ENCODE results near the gene CMTR2. TPM values are rescaled to one million over a fixed set of nuclear protein-coding genes. Genes with fewer than 3 reads are reported as not detected.
"Not testable (repeated sequence)": the region's sequence is repeated elsewhere in the genome, so short reads cannot be mapped to it uniquely, and the experiment has no call there.

Gene CMTR2, protein sequence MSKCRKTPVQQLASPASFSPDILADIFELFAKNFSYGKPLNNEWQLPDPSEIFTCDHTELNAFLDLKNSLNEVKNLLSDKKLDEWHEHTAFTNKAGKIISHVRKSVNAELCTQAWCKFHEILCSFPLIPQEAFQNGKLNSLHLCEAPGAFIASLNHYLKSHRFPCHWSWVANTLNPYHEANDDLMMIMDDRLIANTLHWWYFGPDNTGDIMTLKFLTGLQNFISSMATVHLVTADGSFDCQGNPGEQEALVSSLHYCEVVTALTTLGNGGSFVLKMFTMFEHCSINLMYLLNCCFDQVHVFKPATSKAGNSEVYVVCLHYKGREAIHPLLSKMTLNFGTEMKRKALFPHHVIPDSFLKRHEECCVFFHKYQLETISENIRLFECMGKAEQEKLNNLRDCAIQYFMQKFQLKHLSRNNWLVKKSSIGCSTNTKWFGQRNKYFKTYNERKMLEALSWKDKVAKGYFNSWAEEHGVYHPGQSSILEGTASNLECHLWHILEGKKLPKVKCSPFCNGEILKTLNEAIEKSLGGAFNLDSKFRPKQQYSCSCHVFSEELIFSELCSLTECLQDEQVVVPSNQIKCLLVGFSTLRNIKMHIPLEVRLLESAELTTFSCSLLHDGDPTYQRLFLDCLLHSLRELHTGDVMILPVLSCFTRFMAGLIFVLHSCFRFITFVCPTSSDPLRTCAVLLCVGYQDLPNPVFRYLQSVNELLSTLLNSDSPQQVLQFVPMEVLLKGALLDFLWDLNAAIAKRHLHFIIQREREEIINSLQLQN
- 12.6 and 18.0 TPM in 2 replicates for total RNA-seq (2014; rRNA removed; shearing (Covaris generic); ENCODE audit: low replicate concordance)

GRCh38 chr16:71288890-71289731 is at the start of gene CMTR2:
Gene CMTR2, minus strand, starts transcription at chr16:71289402. Its CDS starts 3,482 bp downstream, at chr16:71285920.
- H3K36me3 ChIP-seq = peaks cover 9% of the 10 kb centered on the region
- no peaks in the 10 kb centered on the region for H3K9me3 ChIP-seq
- H3K4me3 ChIP-seq = peak within 1 kb of the TSS; percentile 81
- DNase-seq = peak; percentile 93
- no peaks in the 10 kb centered on the region for H3K27me3 ChIP-seq

GRCh38 chr16:71338632-71339031 is 49.4 kb upstream of the CMTR2 start:
- no peak for DNase-seq
- no peaks in the 10 kb centered on the region for H3K9me3 ChIP-seq
- H3K27me3 ChIP-seq = no peaks in the 10 kb centered on the region
- H3K4me3 ChIP-seq = no peak overlapping the region
- H3K36me3 ChIP-seq = no peaks in the 10 kb centered on the region

GRCh38 chr16:71338193-71338592 is 49.0 kb upstream of the CMTR2 start:
- Histone ChIP-seq H3K4me3 (no peak overlapping the region), H3K36me3 (no peaks in the 10 kb centered on the region), H3K9me3 (no peaks in the 10 kb centered on the region), H3K27me3 (no peaks in the 10 kb centered on the region)
- peak; percentile 25 for DNase-seq

DNA sequence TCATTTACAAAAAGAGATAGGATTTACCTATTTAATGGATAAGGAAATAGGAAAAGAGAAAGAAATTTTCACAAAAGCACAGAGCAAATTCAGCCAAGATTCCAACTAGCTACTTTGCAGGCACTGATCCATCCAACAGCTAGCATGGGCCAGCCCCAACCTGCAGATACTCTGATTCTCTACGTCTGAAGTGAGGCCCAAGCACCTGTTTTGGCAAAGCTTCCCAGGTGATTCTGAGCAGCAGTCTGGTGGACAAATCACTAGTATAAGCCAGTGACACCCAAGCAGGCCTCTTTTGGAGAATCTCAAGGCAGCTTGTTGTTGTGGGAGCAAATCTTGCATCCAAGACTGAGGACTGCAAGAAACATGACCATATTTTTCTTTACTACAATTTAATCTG is 48.4 kb upstream of the CMTR2 start:
- Histone ChIP-seq H3K9me3 (no peaks in the 10 kb centered on the region), H3K36me3 (no peaks in the 10 kb centered on the region), H3K27me3 (no peaks in the 10 kb centered on the region), H3K4me3 (no peak overlapping the region)
- DNase-seq = no peak

DNA sequence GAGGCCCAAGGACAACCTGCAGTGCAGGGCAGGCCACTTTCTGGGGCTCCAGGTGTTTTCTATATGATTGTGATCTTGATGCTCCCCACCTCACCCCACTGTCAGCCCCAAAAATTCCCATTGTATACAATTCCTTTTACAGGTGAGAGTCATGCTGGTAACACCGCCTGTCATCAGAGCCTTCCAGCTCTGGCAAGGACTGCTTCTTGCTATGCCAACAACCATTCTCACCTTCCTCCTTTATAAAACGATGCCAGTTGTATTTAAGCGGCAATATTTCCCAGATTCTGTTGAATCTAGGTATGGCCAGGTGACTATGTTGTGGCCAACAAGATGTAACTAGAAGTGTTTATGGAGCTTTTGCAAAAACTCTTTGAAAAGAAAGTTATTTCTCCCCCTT is 38.9 kb upstream of the CMTR2 start:
- no peaks in the 10 kb centered on the region for H3K9me3 ChIP-seq
- no peak for DNase-seq
- H3K4me3 ChIP-seq = no peak overlapping the region
- no peaks in the 10 kb centered on the region for H3K27me3 ChIP-seq
- no peaks in the 10 kb centered on the region for H3K36me3 ChIP-seq

DNA sequence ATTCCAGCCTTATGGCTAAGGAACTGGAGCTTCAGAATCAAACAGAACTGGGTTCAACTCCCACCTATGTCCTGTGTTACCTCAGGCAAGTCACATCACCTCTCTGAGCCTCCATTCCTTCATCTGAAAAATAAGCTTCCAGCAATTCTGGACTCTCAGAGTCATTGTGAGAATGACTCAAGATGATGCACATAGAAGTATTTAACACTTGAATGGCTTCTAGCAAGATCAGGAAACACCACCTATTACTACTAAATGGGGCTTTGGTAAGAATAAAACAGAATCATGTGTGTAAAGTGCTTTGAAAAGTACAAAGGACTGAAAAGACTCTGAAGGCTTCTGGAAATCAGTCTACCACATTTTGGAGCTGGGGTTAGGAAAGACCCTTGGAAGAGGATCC is 38.5 kb upstream of the CMTR2 start:
- no peak for DNase-seq
- no peaks in the 10 kb centered on the region for H3K27me3 ChIP-seq
- no peak overlapping the region for H3K4me3 ChIP-seq
- H3K36me3 ChIP-seq = no peaks in the 10 kb centered on the region
- H3K9me3 ChIP-seq = no peaks in the 10 kb centered on the region

DNA sequence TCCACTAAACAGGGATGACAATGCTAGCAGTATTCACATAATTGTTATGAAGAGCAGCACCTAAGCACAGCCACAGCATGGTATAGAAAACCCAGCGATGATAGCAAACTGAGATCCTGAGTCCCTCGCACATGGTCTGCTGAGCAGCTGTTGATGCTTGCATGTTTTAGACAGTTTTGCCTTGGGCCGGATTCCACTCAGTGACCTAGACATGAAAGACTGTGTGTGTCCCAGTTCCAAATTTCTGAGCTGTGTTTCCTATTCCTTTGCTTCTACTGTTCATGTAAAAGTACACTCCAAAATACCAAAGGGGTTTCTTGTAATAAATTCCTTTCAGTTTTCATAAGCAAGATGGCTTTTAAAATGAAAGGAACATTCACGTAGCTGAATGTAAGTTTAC is 30.8 kb upstream of the CMTR2 start:
- no peaks in the 10 kb centered on the region for H3K27me3 ChIP-seq
- H3K9me3 ChIP-seq = no peaks in the 10 kb centered on the region
- DNase-seq = no peak
- no peaks in the 10 kb centered on the region for H3K36me3 ChIP-seq
- no peak overlapping the region for H3K4me3 ChIP-seq

DNA sequence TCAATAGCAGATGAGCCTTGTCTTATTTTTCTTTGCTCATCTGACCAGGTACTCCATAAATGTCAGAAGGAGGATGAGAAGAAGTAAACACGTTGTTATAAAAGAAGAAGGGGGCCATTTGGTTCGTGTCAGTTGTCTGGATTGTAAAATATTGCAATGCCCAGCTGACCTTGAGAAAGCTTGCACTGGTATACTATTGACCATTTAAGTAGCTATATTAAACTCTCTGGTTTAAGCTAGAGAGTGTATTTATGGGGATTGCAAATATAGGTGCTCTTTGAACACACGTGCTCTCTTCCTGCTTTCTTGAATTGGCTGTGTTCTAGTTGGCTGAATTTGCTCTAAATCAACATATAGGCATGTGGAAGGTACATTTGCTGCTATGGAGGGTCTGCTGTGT is 26.1 kb upstream of the CMTR2 start:
- Histone ChIP-seq H3K9me3 (no peaks in the 10 kb centered on the region), H3K27me3 (no peaks in the 10 kb centered on the region), H3K4me3 (no peak overlapping the region), H3K36me3 (no peaks in the 10 kb centered on the region)
- DNase-seq = no peak

DNA sequence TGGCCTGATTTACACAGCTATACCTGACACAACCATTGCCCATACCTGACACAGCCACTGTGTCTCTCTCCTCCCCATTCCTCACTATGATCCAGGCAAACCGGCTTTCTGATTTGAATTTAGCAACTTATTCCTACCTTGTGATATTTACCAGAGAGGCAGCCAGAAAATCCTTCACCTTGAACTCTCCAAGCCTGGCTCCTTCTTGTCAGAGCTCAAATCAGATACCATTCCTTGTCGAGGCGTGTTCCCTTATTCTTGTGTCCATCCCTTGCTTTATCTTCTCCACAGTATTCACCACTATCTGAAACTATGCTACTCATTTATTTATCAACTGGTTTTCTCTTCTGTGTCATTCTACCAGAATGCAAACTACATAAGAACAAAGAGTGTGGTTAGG is 24.4 kb upstream of the CMTR2 start:
- DNase-seq, H3K9me3 ChIP-seq, H3K4me3 ChIP-seq, H3K27me3 ChIP-seq, H3K36me3 ChIP-seq: not testable (repeated sequence)

- DNase-seq = no peak
- H3K27me3 ChIP-seq = no peaks in the 10 kb centered on the region
- no peak overlapping the region for H3K4me3 ChIP-seq
- H3K36me3 ChIP-seq = no peaks in the 10 kb centered on the region
- H3K9me3 ChIP-seq = no peaks in the 10 kb centered on the region
These were observed 22.5 kb upstream of the CMTR2 start for GRCh38 chr16:71311553-71312158.

DNA sequence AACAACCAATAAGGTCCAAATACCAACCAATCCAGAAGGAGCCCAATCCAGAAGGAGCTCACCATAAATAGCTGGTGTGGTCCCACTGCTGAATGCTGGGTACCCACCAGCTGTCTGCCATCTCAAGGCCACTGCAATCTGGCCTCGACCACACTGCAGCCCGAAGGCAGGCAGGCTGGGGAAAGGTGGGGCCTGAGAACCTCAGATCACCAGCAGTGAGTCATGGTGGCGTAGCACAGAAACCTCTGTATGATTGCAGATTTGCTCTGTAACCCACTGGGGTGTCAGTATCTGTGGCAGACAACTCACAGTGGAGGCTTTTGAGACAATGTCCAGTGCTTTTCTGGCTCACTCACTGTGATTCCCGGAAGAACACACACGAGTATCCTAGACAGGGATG is 14.7 kb upstream of the CMTR2 start:
- Histone ChIP-seq H3K9me3 (no peaks in the 10 kb centered on the region), H3K27me3 (no peaks in the 10 kb centered on the region), H3K4me3 (no peak overlapping the region), H3K36me3 (no peaks in the 10 kb centered on the region)
- no peak for DNase-seq

- DNase-seq = peak; percentile 1
- no peaks in the 10 kb centered on the region for H3K27me3 ChIP-seq
- no peaks in the 10 kb centered on the region for H3K36me3 ChIP-seq
- H3K4me3 ChIP-seq = no peak overlapping the region
- no peaks in the 10 kb centered on the region for H3K9me3 ChIP-seq
These were observed 8.1 kb upstream of the CMTR2 start for GRCh38 chr16:71297341-71297634.

- DNase-seq = no peak
- Histone ChIP-seq H3K9me3 (no peaks in the 10 kb centered on the region), H3K36me3 (no peaks in the 10 kb centered on the region), H3K27me3 (no peaks in the 10 kb centered on the region), H3K4me3 (no peak overlapping the region)
These were observed 7.6 kb upstream of the CMTR2 start for GRCh38 chr16:71296584-71297340.

DNA sequence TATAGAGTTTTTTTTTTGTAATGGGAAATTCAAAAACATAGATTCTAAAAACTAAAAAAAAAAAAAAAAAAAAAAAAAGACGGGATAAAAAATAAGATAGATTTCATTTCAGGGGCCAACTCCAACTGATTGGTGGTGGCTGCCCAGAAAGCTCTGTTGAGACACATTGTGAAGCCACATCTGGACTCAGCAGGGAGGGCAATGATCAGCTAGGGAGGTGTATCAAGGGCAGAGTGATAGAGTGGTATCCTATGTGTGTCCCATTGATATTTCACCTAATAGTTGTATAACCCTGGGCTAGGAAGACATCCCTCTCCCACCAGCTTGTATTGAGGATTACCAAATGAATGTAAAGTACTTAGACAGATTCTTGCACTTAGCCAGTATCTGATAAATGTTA is 6.7 kb upstream of the CMTR2 start:
- no peak for DNase-seq
- Histone ChIP-seq H3K4me3 (no peak overlapping the region), H3K9me3 (no peaks in the 10 kb centered on the region), H3K27me3 (no peaks in the 10 kb centered on the region), H3K36me3 (no peaks in the 10 kb centered on the region)

DNA sequence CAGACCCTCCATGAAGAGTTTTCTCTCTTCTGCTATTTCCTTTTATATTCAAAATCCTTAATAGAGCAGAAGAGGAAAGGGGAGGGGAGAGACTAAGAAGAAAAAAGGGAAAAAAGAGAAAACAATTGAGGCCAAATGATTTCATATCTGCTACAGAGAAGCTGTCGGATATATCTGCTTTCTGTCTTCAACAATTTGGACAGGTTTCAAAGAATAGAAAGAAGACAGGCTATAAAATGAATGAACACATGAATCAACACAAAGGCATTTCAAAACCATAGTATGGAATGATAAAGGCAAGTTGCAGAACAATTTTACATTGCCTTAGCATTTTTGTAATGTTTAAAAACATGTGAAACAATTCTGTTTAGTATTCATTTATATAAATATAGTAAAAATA is 4.7 kb upstream of the CMTR2 start:
- no peak for DNase-seq
- Histone ChIP-seq H3K27me3 (no peaks in the 10 kb centered on the region), H3K36me3 (no peaks in the 10 kb centered on the region), H3K9me3 (no peaks in the 10 kb centered on the region), H3K4me3 (no peak overlapping the region)

DNA sequence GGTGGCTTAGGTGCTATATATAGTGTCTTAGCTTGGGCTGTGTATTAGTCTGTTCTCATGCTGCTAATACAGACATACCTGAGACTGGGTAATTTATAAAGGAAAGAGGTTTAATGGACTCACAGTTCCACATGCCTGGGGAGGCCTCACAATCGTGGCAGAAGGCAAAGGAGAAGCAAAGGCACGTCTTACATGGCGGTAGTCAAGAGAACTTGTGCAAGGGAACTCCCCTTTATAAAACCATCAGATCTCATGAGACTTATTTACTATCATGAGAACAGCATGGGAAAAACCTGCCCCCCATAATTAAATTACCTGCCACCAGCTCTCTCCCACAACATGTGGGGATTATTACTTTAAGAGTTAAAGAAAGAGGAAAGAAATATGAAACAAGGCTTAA is 2.9 kb upstream of the CMTR2 start:
- H3K4me3 ChIP-seq, H3K9me3 ChIP-seq, H3K36me3 ChIP-seq, DNase-seq, H3K27me3 ChIP-seq: not testable (repeated sequence)

Data from MG63 (cell line).